GM19468 (cell line): ENCODE data around the gene RASGRF2.

Experiments used
- ATAC-seq: cut with Tn5 transposase; IDR thresholded peaks from one replicate; pipeline ENCODE4 v1.9.1; 2021; ENCODE audit warnings: mild to moderate bottlenecking, moderate library complexity, moderate number of reproducible peaks; ENCODE audit not compliant: unreplicated experiment; ENCODE audit errors: extremely low read depth

Gene RASGRF2

GRCh38 chr5:81164476-81164875 is 204.3 kb downstream of the RASGRF2 start:
- no peak for ATAC-seq

- ATAC-seq, result no peak
These were observed 204.8 kb downstream of the RASGRF2 start for GRCh38 chr5:81164936-81165335.

GRCh38 chr5:81165493-81166119 is 205.4 kb downstream of the RASGRF2 start:
- ATAC-seq, result no peak

- ATAC-seq, result no peak
These were observed 206.3 kb downstream of the RASGRF2 start for GRCh38 chr5:81166430-81166829.

GRCh38 chr5:81167078-81167477 is 206.9 kb downstream of the RASGRF2 start:
- no peak for ATAC-seq

- no peak for ATAC-seq
These were observed 207.4 kb downstream of the RASGRF2 start for GRCh38 chr5:81167544-81167943.

GRCh38 chr5:81169924-81170323 is 209.8 kb downstream of the RASGRF2 start:
- no peak for ATAC-seq

- ATAC-seq, result no peak
These were observed 211.6 kb downstream of the RASGRF2 start for GRCh38 chr5:81171769-81172168.

GRCh38 chr5:81172710-81173109 is 212.5 kb downstream of the RASGRF2 start:
- no peak for ATAC-seq

- ATAC-seq, result no peak
These were observed 216.9 kb downstream of the RASGRF2 start for GRCh38 chr5:81177061-81177460.

- no peak for ATAC-seq
These were observed 219.8 kb downstream of the RASGRF2 start for GRCh38 chr5:81179959-81180358.

- ATAC-seq, result no peak
These were observed 220.8 kb downstream of the RASGRF2 start for GRCh38 chr5:81180780-81181460.

GRCh38 chr5:81181576-81182316 is 221.6 kb downstream of the RASGRF2 start:
- no peak for ATAC-seq

- ATAC-seq, result no peak
These were observed 222.5 kb downstream of the RASGRF2 start for GRCh38 chr5:81182396-81183390.

- no peak for ATAC-seq
These were observed 223.9 kb downstream of the RASGRF2 start for GRCh38 chr5:81183811-81184748.

GRCh38 chr5:81184749-81185110 is 224.6 kb downstream of the RASGRF2 start:
- no peak for ATAC-seq

- ATAC-seq, result no peak
These were observed 227.7 kb downstream of the RASGRF2 start for GRCh38 chr5:81187885-81188284.

GRCh38 chr5:81188962-81189361 is 228.8 kb downstream of the RASGRF2 start:
- ATAC-seq, result no peak

GRCh38 chr5:81189875-81190498 is 229.8 kb downstream of the RASGRF2 start:
- ATAC-seq, result no peak
